ENCODE measurements around the gene ARL14EP.

The ARL14EP gene

GRCh38 chr11:30368394-30368793 lies 45.5 kb downstream of the ARL14EP start:
- H3K4me3 ChIP-seq (ENCODE audit: low read depth, low read length): no peak overlapping the region
- no peak for TF ChIP-seq CTCF (IDR thresholded peaks at IDR 0.05; ENCODE audit: borderline replicate concordance, insufficient read depth, low read depth, low read length)

- H3K4me3 ChIP-seq (ENCODE audit: low read depth, low read length): no peak overlapping the region
- no peak for TF ChIP-seq CTCF (IDR thresholded peaks at IDR 0.05; ENCODE audit: borderline replicate concordance, insufficient read depth, low read depth, low read length)
Measured at GRCh38 chr11:30370164-30370563, 47.3 kb downstream of the ARL14EP start.

- no peak overlapping the region for H3K4me3 ChIP-seq (ENCODE audit: low read depth, low read length)
- no peak for TF ChIP-seq CTCF (IDR thresholded peaks at IDR 0.05; ENCODE audit: borderline replicate concordance, insufficient read depth, low read depth, low read length)
Measured at GRCh38 chr11:30377347-30377746, 54.4 kb downstream of the ARL14EP start.

- H3K4me3 ChIP-seq (ENCODE audit: low read depth, low read length): no peak overlapping the region
- TF ChIP-seq CTCF (IDR thresholded peaks at IDR 0.05; ENCODE audit: borderline replicate concordance, insufficient read depth, low read depth, low read length): no peak
Measured at GRCh38 chr11:30380846-30381245, 57.9 kb downstream of the ARL14EP start.

- no peak overlapping the region for H3K4me3 ChIP-seq (ENCODE audit: low read depth, low read length)
- no peak for TF ChIP-seq CTCF (IDR thresholded peaks at IDR 0.05; ENCODE audit: borderline replicate concordance, insufficient read depth, low read depth, low read length)
Measured at GRCh38 chr11:30381879-30382278, 59.0 kb downstream of the ARL14EP start.
